ENCODE measurements around the gene NCCRP1. TPM values are rescaled to one million over a fixed set of nuclear protein-coding genes. Genes with fewer than 3 reads are reported as not detected.

Gene NCCRP1
- total RNA-seq, 1 donor from 2014 or later: 0.86 TPM

DNA sequence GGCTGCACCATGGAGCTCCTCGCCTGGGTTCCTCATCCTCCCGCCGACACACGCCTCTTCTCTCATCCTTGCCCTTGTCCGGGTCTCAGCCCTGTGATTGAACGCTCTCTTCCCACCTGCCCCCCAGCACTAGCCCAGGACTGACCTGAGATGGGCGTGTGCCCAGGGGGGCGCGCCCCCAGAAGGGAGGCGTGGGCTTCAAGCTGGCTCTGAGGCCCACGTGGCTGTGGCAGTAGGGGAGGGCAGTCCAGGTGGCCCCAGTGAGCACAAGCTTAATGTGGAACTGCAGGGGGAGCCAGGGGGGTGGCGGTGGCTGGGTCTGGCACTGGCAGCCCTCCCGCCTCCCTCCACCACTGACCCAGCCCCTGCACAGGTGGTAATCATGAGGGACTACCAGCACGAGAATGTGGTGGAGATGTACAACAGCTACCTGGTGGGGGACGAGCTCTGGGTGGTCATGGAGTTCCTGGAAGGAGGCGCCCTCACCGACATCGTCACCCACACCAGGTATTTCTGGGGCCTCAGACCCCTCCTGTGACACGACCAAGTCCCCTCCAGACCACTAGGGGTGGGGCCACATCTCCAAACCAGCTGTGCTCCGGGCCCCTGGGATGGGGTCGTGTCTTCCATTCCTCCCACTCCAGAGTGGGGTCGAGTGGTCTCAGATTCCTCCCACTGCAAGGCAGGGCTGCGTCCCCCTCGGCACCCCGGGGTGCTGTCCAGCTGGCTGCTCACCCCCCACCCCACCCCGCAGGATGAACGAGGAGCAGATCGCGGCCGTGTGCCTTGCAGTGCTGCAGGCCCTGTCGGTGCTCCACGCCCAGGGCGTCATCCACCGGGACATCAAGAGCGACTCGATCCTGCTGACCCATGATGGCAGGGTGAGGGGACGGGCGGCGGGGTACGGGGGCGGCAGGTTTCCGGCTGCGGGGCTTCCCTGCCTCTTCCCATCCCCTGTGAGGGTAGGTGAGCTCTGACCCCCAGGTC is 21.9 kb upstream of the NCCRP1 start:
- ATAC-seq (no peak), DNase-seq (no peak)
- Histone ChIP-seq H3K27ac (no peak overlapping the region), H3K27me3 (ENCODE audit: low read depth) (no peaks in the 10 kb centered on the region), H3K4me1 (peaks cover 11% of the 10 kb centered on the region), H3K4me3 (no peak overlapping the region), H3K9me3 (no peaks in the 10 kb centered on the region), H3K36me3 (peaks cover 99% of the 10 kb centered on the region)
- TF ChIP-seq, protein P1, sequence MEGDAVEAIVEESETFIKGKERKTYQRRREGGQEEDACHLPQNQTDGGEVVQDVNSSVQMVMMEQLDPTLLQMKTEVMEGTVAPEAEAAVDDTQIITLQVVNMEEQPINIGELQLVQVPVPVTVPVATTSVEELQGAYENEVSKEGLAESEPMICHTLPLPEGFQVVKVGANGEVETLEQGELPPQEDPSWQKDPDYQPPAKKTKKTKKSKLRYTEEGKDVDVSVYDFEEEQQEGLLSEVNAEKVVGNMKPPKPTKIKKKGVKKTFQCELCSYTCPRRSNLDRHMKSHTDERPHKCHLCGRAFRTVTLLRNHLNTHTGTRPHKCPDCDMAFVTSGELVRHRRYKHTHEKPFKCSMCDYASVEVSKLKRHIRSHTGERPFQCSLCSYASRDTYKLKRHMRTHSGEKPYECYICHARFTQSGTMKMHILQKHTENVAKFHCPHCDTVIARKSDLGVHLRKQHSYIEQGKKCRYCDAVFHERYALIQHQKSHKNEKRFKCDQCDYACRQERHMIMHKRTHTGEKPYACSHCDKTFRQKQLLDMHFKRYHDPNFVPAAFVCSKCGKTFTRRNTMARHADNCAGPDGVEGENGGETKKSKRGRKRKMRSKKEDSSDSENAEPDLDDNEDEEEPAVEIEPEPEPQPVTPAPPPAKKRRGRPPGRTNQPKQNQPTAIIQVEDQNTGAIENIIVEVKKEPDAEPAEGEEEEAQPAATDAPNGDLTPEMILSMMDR (IDR thresholded peaks at IDR 0.05): no peak
- intact Hi-C loops (cut with DNase I): no loop called here

DNA sequence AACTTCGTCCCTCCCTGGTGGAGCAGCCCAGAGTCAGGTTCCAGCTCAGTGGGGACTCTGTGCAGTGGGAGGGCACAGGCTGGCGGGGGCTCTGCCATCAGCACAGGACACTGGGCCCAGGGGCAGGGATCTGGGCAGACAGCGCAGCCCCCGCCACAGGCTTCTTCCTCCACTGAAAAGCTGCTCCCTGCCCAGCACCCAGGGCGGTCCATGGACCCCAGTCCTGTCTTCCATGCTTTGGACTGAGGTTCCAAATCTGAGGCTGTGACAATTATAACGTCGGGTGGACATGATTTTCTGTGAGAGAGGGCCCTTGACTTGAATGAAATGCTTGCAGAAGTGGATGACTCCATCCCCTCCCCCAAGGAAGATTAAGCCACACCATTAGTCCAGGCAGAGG is 21.2 kb upstream of the NCCRP1 start:
- DNase-seq: no peak
- H3K36me3 ChIP-seq: peaks cover 96% of the 10 kb centered on the region
- no peak for ATAC-seq
- H3K9me3 ChIP-seq: no peaks in the 10 kb centered on the region
- peaks cover 6% of the 10 kb centered on the region for H3K4me1 ChIP-seq
- no peak overlapping the region for H3K4me3 ChIP-seq
- TF ChIP-seq, protein P1 (IDR thresholded peaks at IDR 0.05): no peak
- intact Hi-C loops (cut with DNase I): no loop called here
- no peaks in the 10 kb centered on the region for H3K27me3 ChIP-seq (ENCODE audit: low read depth)
- H3K27ac ChIP-seq: no peak overlapping the region

DNA sequence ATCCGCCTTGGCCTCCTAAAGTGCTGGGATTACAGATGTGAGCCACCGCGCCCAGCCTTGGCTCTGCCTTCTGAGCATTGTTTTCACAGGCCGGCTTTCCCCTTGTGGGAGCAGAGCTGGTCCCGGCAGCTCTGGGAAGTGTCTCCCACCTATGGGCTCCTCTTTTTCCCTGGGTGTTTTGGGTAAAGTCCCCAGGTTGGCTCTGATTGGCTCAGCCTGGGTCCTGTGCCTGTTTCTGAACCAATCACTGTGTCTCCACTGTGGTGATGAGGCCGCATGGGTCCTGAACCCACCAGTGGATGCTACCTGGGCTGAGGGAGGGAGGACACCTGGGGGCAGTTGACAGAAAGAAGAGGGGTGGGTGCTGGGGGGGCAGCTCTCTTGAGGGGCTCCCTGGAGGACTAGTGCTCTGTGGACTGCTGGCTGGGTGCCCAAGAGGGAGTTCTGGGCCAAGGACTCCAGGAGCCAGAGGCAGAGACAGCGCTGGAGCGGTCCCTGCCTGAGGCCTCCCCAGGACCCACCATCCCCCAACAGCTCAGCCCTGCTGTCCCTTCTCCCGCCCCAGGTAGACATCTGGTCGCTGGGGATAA is 19.6 kb upstream of the NCCRP1 start:
- no peak for ATAC-seq
- Histone ChIP-seq H3K27me3 (ENCODE audit: low read depth) (no peaks in the 10 kb centered on the region), H3K4me3 (no peak overlapping the region), H3K27ac (no peak overlapping the region), H3K9me3 (no peaks in the 10 kb centered on the region), H3K36me3 (peaks cover 86% of the 10 kb centered on the region), H3K4me1 (no peaks in the 10 kb centered on the region)
- TF ChIP-seq, protein P1 (IDR thresholded peaks at IDR 0.05): no peak
- DNase-seq: no peak
- intact Hi-C loops (cut with DNase I): no loop called here

DNA sequence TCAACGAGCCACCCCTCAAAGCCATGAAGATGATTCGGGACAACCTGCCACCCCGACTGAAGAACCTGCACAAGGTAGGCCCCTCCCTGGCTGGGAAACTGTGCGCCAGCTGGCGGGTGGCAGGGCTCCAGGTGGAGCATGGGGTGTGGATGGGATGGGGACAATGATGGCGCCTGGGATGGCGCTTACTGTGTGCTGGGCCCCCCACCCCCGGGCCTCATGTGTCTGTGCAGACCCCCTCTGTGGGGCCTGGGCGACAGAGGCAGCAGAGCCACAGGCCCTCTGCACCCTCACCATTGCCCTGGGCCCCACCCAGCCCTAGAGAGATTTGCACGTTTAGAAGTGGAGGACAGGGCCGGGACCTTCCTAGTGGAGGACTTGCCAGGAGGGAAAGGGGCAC is 19.0 kb upstream of the NCCRP1 start:
- DNase-seq: no peak
- no peak overlapping the region for H3K4me3 ChIP-seq
- no peaks in the 10 kb centered on the region for H3K9me3 ChIP-seq
- no peak overlapping the region for H3K27ac ChIP-seq
- intact Hi-C loops (cut with DNase I): no loop called here
- ATAC-seq: no peak
- TF ChIP-seq, protein P1 (IDR thresholded peaks at IDR 0.05): no peak
- no peaks in the 10 kb centered on the region for H3K4me1 ChIP-seq
- H3K27me3 ChIP-seq (ENCODE audit: low read depth): no peaks in the 10 kb centered on the region
- H3K36me3 ChIP-seq: peaks cover 81% of the 10 kb centered on the region

DNA sequence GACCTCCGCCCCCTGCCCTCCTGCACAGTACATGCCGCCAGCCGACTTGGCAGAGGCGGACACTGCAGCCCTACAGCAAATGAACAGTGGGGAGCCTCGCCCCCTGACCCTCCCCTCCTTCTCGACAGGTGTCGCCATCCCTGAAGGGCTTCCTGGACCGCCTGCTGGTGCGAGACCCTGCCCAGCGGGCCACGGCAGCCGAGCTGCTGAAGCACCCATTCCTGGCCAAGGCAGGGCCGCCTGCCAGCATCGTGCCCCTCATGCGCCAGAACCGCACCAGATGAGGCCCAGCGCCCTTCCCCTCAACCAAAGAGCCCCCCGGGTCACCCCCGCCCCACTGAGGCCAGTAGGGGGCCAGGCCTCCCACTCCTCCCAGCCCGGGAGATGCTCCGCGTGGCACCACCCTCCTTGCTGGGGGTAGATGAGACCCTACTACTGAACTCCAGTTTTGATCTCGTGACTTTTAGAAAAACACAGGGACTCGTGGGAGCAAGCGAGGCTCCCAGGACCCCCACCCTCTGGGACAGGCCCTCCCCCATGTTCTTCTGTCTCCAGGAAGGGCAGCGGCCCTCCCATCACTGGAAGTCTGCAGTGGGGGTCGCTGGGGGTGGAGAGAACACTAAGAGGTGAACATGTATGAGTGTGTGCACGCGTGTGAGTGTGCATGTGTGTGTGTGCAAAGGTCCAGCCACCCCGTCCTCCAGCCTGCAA is 18.3 kb upstream of the NCCRP1 start:
- Histone ChIP-seq H3K4me3 (no peak overlapping the region), H3K9me3 (no peaks in the 10 kb centered on the region), H3K4me1 (no peaks in the 10 kb centered on the region), H3K27ac (no peak overlapping the region), H3K27me3 (ENCODE audit: low read depth) (no peaks in the 10 kb centered on the region), H3K36me3 (peaks cover 74% of the 10 kb centered on the region)
- ATAC-seq (no peak), DNase-seq (no peak)
- intact Hi-C loops (cut with DNase I): no loop called here
- TF ChIP-seq, protein P1 (IDR thresholded peaks at IDR 0.05): no peak

Measured in lower lobe of right lung (tissue), 2 donors.